Stomach (tissue), 4 donors: Measurements from ENCODE around the gene SLC7A9.

Experiments
- EP300 ChIP-seq: sonication (generic); formaldehyde crosslinking; IDR thresholded peaks from one replicate; pipeline ENCODE4 v1.6.1; 2017; ENCODE audit warnings: antibody characterized with exemption
- POLR2A ChIP-seq, 4 donors: fragments of 450-650 bp; IDR thresholded peaks; one replicate each; pipeline ENCODE4 v1.6.1; 2016; ENCODE audit warnings: antibody characterized with exemption in 4 of 4, control low read depth in 2 of 4, mild to moderate bottlenecking in 1 of 4, moderate library complexity in 1 of 4
- POLR2AphosphoS5 ChIP-seq, 3 donors: sonication (generic); formaldehyde crosslinking; IDR thresholded peaks; one replicate each; pipeline ENCODE4 v1.6.1; 2016; ENCODE audit warnings: antibody characterized with exemption in 3 of 3
- TF ChIP-seq, protein P1 (sequence below), 7 experiments: fragments of 450-650 bp in 4 of 7; fragments of 200-600 bp in 3 of 7; sonication (generic) in 3 of 7; IDR thresholded peaks; one replicate each; pipeline ENCODE4 v1.5.1; 2016 to 2019; ENCODE audit warnings: antibody characterized with exemption in 7 of 7, control low read depth in 2 of 7, mild to moderate bottlenecking in 1 of 7

GRCh38 chr19:32870981-32871451, 1.4 kb upstream of the SLC7A9 start:
- TF ChIP-seq, protein P1, sequence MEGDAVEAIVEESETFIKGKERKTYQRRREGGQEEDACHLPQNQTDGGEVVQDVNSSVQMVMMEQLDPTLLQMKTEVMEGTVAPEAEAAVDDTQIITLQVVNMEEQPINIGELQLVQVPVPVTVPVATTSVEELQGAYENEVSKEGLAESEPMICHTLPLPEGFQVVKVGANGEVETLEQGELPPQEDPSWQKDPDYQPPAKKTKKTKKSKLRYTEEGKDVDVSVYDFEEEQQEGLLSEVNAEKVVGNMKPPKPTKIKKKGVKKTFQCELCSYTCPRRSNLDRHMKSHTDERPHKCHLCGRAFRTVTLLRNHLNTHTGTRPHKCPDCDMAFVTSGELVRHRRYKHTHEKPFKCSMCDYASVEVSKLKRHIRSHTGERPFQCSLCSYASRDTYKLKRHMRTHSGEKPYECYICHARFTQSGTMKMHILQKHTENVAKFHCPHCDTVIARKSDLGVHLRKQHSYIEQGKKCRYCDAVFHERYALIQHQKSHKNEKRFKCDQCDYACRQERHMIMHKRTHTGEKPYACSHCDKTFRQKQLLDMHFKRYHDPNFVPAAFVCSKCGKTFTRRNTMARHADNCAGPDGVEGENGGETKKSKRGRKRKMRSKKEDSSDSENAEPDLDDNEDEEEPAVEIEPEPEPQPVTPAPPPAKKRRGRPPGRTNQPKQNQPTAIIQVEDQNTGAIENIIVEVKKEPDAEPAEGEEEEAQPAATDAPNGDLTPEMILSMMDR (IDR thresholded peaks at IDR 0.05): no peak
- no peak for TF ChIP-seq POLR2AphosphoS5 (IDR thresholded peaks at IDR 0.05)
- TF ChIP-seq EP300: no peak
- TF ChIP-seq POLR2A (IDR thresholded peaks at IDR 0.05): no peak
